ENCODE results near the gene KLK1. TPM values are rescaled to one million over a fixed set of nuclear protein-coding genes. Genes with fewer than 3 reads are reported as not detected.

Gene KLK1
- polyA plus RNA-seq, 1 of the 3 experiments (the other 2 are of a cell fraction), result not detected

- WGBS (ENCODE audit: low lambda C conversion rate), result 71% methylated on average over 9 of the region's 13 CpGs
- CTCF ChIA-PET, result no interaction called here
- no peak for DNase-seq
- Histone ChIP-seq H3K4me3 (ENCODE audit: low read depth in 2 of 2, low read length in 1 of 2) (no peak overlapping the region), H3K36me3 (replicated peaks in 1 of 2; ENCODE audit: control insufficient read depth in 1 of 2, insufficient read depth in 2 of 2, low read length in 1 of 2) (no peaks in the 10 kb centered on the region), H3K9ac (no peak overlapping the region), H3K27me3 (ENCODE audit: insufficient read depth) (peaks cover 12% of the 10 kb centered on the region; the same call in 1 of the 2 replicates), H2AFZ (ENCODE audit: low read depth) (no peak overlapping the region), H3K9me2 (no peaks in the 10 kb centered on the region), H3K4me1 (ENCODE audit: control insufficient read depth in 1 of 2, insufficient read depth in 2 of 2, low read depth in 1 of 2, low read length in 1 of 2) (no peaks in the 10 kb centered on the region), H3K79me2 (ENCODE audit: insufficient read depth) (no peaks in the 10 kb centered on the region), H3K27ac (ENCODE audit: low read depth in 2 of 2, low read length in 1 of 2) (no peak overlapping the region), H3K4me2 (no peak overlapping the region), H4K20me1 (ENCODE audit: insufficient read depth) (no peaks in the 10 kb centered on the region), H3F3A (replicated peaks; ENCODE audit: insufficient read depth) (no peaks in the 10 kb centered on the region), H3K9me3 (no peaks in the 10 kb centered on the region)
- TF ChIP-seq RCOR1 (IDR thresholded peaks at IDR 0.05; ENCODE audit: low read length) (no peak), NFIC (IDR thresholded peaks at IDR 0.05; ENCODE audit: borderline replicate concordance) (no peak), TEAD4 (IDR thresholded peaks at IDR 0.05; ENCODE audit: borderline replicate concordance, insufficient read depth) (no peak), MXI1 (IDR thresholded peaks at IDR 0.05; ENCODE audit: low read depth, low read length) (no peak), CHD2 (IDR thresholded peaks at IDR 0.05; ENCODE audit: low read length, partially characterized antibody) (no peak), MEF2A (IDR thresholded peaks at IDR 0.05; ENCODE audit: borderline replicate concordance, low read depth) (no peak), NRF1 (IDR thresholded peaks at IDR 0.05; ENCODE audit: low read depth, low read length) (no peak), TCF12 (IDR thresholded peaks at IDR 0.05) (no peak), GATA2 (CRISPR knock-in tag; IDR thresholded peaks at IDR 0.05) (no peak), POLR2AphosphoS5 (IDR thresholded peaks at IDR 0.05; ENCODE audit: low read depth, low read length) (no peak), TAF1 (IDR thresholded peaks at IDR 0.05; ENCODE audit: borderline replicate concordance, low read depth, low read length) (no peak), ZBTB33 (IDR thresholded peaks at IDR 0.05; ENCODE audit: borderline replicate concordance, low read depth) (no peak), IRF3 (IDR thresholded peaks at IDR 0.05; ENCODE audit: low read depth, low read length) (no peak), PBX3 (IDR thresholded peaks at IDR 0.05) (no peak), RAD21 (IDR thresholded peaks at IDR 0.05; ENCODE audit: low read length) (no peak), GABPA (IDR thresholded peaks at IDR 0.05; ENCODE audit: low read depth) (no peak)
- TF ChIP-seq, protein P1, sequence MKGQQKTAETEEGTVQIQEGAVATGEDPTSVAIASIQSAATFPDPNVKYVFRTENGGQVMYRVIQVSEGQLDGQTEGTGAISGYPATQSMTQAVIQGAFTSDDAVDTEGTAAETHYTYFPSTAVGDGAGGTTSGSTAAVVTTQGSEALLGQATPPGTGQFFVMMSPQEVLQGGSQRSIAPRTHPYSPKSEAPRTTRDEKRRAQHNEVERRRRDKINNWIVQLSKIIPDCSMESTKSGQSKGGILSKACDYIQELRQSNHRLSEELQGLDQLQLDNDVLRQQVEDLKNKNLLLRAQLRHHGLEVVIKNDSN (IDR thresholded peaks at IDR 0.05; ENCODE audit: borderline replicate concordance, low read depth), result no peak
- TF ChIP-seq, protein P2, sequence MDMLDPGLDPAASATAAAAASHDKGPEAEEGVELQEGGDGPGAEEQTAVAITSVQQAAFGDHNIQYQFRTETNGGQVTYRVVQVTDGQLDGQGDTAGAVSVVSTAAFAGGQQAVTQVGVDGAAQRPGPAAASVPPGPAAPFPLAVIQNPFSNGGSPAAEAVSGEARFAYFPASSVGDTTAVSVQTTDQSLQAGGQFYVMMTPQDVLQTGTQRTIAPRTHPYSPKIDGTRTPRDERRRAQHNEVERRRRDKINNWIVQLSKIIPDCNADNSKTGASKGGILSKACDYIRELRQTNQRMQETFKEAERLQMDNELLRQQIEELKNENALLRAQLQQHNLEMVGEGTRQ (IDR thresholded peaks at IDR 0.05; ENCODE audit: borderline replicate concordance, low read depth, low read length), result no peak
- TF ChIP-seq, protein P3, sequence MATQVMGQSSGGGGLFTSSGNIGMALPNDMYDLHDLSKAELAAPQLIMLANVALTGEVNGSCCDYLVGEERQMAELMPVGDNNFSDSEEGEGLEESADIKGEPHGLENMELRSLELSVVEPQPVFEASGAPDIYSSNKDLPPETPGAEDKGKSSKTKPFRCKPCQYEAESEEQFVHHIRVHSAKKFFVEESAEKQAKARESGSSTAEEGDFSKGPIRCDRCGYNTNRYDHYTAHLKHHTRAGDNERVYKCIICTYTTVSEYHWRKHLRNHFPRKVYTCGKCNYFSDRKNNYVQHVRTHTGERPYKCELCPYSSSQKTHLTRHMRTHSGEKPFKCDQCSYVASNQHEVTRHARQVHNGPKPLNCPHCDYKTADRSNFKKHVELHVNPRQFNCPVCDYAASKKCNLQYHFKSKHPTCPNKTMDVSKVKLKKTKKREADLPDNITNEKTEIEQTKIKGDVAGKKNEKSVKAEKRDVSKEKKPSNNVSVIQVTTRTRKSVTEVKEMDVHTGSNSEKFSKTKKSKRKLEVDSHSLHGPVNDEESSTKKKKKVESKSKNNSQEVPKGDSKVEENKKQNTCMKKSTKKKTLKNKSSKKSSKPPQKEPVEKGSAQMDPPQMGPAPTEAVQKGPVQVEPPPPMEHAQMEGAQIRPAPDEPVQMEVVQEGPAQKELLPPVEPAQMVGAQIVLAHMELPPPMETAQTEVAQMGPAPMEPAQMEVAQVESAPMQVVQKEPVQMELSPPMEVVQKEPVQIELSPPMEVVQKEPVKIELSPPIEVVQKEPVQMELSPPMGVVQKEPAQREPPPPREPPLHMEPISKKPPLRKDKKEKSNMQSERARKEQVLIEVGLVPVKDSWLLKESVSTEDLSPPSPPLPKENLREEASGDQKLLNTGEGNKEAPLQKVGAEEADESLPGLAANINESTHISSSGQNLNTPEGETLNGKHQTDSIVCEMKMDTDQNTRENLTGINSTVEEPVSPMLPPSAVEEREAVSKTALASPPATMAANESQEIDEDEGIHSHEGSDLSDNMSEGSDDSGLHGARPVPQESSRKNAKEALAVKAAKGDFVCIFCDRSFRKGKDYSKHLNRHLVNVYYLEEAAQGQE (IDR thresholded peaks at IDR 0.05; ENCODE audit: low read depth, low read length), result no peak
- TF ChIP-seq, protein P4, sequence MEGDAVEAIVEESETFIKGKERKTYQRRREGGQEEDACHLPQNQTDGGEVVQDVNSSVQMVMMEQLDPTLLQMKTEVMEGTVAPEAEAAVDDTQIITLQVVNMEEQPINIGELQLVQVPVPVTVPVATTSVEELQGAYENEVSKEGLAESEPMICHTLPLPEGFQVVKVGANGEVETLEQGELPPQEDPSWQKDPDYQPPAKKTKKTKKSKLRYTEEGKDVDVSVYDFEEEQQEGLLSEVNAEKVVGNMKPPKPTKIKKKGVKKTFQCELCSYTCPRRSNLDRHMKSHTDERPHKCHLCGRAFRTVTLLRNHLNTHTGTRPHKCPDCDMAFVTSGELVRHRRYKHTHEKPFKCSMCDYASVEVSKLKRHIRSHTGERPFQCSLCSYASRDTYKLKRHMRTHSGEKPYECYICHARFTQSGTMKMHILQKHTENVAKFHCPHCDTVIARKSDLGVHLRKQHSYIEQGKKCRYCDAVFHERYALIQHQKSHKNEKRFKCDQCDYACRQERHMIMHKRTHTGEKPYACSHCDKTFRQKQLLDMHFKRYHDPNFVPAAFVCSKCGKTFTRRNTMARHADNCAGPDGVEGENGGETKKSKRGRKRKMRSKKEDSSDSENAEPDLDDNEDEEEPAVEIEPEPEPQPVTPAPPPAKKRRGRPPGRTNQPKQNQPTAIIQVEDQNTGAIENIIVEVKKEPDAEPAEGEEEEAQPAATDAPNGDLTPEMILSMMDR (IDR thresholded peaks at IDR 0.05), result no peak
- POLR2A ChIA-PET, result no interaction called here
Observed at GRCh38 chr19:50770888-50771287, 52.7 kb downstream of the KLK1 start.
